ENCODE data around the gene ADIRF.

DNA sequence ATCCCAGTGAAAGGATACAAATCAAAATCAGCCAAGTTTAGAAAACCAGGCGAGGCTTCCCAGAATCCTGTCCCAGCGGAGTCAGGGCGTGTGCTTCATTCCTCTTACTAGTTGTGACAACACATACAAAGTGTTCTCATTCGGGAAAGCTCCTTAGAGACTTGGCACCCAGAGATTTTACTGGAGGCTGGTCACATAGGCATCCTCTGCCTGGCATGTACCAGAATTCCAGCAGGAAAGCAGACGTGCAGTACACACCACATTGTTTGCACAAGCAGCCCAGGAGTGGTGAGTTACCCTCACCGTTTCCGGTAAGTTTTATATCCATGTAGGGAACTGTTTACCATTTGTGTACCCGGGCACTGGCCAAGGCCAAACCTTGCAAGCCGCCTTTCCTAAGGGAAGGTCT is 45.7 kb upstream of the ADIRF start:
- TF ChIP-seq, protein P1, sequence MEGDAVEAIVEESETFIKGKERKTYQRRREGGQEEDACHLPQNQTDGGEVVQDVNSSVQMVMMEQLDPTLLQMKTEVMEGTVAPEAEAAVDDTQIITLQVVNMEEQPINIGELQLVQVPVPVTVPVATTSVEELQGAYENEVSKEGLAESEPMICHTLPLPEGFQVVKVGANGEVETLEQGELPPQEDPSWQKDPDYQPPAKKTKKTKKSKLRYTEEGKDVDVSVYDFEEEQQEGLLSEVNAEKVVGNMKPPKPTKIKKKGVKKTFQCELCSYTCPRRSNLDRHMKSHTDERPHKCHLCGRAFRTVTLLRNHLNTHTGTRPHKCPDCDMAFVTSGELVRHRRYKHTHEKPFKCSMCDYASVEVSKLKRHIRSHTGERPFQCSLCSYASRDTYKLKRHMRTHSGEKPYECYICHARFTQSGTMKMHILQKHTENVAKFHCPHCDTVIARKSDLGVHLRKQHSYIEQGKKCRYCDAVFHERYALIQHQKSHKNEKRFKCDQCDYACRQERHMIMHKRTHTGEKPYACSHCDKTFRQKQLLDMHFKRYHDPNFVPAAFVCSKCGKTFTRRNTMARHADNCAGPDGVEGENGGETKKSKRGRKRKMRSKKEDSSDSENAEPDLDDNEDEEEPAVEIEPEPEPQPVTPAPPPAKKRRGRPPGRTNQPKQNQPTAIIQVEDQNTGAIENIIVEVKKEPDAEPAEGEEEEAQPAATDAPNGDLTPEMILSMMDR (IDR thresholded peaks at IDR 0.05; ENCODE audit: poor library complexity, severe bottlenecking): no peak
- no peak for TF ChIP-seq SMC3 (conservative IDR thresholded peaks at IDR 0.05; ENCODE audit: poor library complexity)
- TF ChIP-seq, protein P2, sequence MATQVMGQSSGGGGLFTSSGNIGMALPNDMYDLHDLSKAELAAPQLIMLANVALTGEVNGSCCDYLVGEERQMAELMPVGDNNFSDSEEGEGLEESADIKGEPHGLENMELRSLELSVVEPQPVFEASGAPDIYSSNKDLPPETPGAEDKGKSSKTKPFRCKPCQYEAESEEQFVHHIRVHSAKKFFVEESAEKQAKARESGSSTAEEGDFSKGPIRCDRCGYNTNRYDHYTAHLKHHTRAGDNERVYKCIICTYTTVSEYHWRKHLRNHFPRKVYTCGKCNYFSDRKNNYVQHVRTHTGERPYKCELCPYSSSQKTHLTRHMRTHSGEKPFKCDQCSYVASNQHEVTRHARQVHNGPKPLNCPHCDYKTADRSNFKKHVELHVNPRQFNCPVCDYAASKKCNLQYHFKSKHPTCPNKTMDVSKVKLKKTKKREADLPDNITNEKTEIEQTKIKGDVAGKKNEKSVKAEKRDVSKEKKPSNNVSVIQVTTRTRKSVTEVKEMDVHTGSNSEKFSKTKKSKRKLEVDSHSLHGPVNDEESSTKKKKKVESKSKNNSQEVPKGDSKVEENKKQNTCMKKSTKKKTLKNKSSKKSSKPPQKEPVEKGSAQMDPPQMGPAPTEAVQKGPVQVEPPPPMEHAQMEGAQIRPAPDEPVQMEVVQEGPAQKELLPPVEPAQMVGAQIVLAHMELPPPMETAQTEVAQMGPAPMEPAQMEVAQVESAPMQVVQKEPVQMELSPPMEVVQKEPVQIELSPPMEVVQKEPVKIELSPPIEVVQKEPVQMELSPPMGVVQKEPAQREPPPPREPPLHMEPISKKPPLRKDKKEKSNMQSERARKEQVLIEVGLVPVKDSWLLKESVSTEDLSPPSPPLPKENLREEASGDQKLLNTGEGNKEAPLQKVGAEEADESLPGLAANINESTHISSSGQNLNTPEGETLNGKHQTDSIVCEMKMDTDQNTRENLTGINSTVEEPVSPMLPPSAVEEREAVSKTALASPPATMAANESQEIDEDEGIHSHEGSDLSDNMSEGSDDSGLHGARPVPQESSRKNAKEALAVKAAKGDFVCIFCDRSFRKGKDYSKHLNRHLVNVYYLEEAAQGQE (IDR thresholded peaks at IDR 0.05; ENCODE audit: borderline replicate concordance): no peak
- no peak for TF ChIP-seq TAF1 (IDR thresholded peaks at IDR 0.05; ENCODE audit: low read depth)
- TF ChIP-seq EZH2 (IDR thresholded peaks at IDR 0.05; ENCODE audit: borderline replicate concordance, insufficient read depth, low read length, poor library complexity, severe bottlenecking): no peak
- TF ChIP-seq RAD21 (conservative IDR thresholded peaks at IDR 0.05): no peak
